GM23248 (cell line): ENCODE data around the gene COL10A1. TPM values are rescaled to one million over a fixed set of nuclear protein-coding genes. Genes with fewer than 3 reads are reported as not detected.

Experiments
- DNase-seq: peaks from one replicate; pipeline ENCODE4 v3.0.0-alpha.2; 2015
- H2AFZ ChIP-seq: fragments of 200-600 bp; sonication (generic); 2 replicates; pipeline ENCODE4 v1.6.1; 2016; ENCODE audit warnings: antibody characterized with exemption
- H3F3A ChIP-seq: fragments of 200-600 bp; sonication (generic); 2 replicates; pipeline ENCODE4 v1.6.1; 2016; ENCODE audit warnings: mild to moderate bottlenecking, antibody characterized with exemption, mixed run types; ENCODE audit not compliant: insufficient read depth
- H3K27ac ChIP-seq: fragments of 200-600 bp; sonication (generic); 2 replicates; pipeline ENCODE4 v1.5.1; 2016; ENCODE audit warnings: mild to moderate bottlenecking
- H3K27me3 ChIP-seq: fragments of 200-600 bp; sonication (generic); replicated peaks from 2 replicates; pipeline ENCODE4 v1.6.1; 2016; ENCODE audit warnings: mild to moderate bottlenecking; ENCODE audit not compliant: insufficient read depth
- H3K36me3 ChIP-seq: fragments of 200-600 bp; sonication (generic); 2 replicates; pipeline ENCODE4 v1.6.1; 2016; ENCODE audit warnings: low read depth, mild to moderate bottlenecking
- H3K4me1 ChIP-seq: fragments of 200-600 bp; sonication (generic); 2 replicates; pipeline ENCODE4 v1.6.1; 2016; ENCODE audit warnings: mild to moderate bottlenecking; ENCODE audit not compliant: insufficient read depth
- H3K4me2 ChIP-seq: fragments of 200-600 bp; sonication (generic); one replicate; pipeline ENCODE4 v1.6.1; 2016; ENCODE audit warnings: mild to moderate bottlenecking; ENCODE audit not compliant: unreplicated experiment
- H3K4me3 ChIP-seq: fragments of 200-600 bp; sonication (generic); 2 replicates; pipeline ENCODE4 v1.5.1; 2016; ENCODE audit warnings: mild to moderate bottlenecking
- H3K79me2 ChIP-seq: fragments of 200-600 bp; sonication (generic); 2 replicates; pipeline ENCODE4 v1.6.1; 2016; ENCODE audit warnings: mild to moderate bottlenecking; ENCODE audit not compliant: insufficient read depth
- H3K9ac ChIP-seq: fragments of 200-600 bp; sonication (generic); 2 replicates; pipeline ENCODE4 v1.6.1; 2016; ENCODE audit warnings: mild to moderate bottlenecking
- H3K9me2 ChIP-seq: fragments of 200-600 bp; sonication (generic); 2 replicates; pipeline ENCODE4 v1.6.1; 2016; ENCODE audit warnings: mixed run types, mild to moderate bottlenecking, moderate library complexity; ENCODE audit not compliant: insufficient read depth
- H3K9me3 ChIP-seq: fragments of 200-600 bp; sonication (generic); one replicate; pipeline ENCODE4 v1.6.1; 2017; ENCODE audit warnings: low read depth
- H4K20me1 ChIP-seq: fragments of 200-600 bp; sonication (generic); 2 replicates; pipeline ENCODE4 v1.6.0; 2016; ENCODE audit not compliant: insufficient read depth
- EZH2 ChIP-seq: fragments of 200-600 bp; sonication (generic); IDR thresholded peaks from 2 replicates; pipeline ENCODE4 v1.6.1; 2018; ENCODE audit warnings: antibody characterized with exemption, mild to moderate bottlenecking; ENCODE audit not compliant: insufficient read depth, poor library complexity, severe bottlenecking
- EZH2phosphoT487 ChIP-seq: fragments of 200-600 bp; sonication (generic); IDR thresholded peaks from 2 replicates; pipeline ENCODE4 v1.6.1; 2018; ENCODE audit warnings: antibody characterized with exemption, moderate library complexity, mild to moderate bottlenecking, low read depth; ENCODE audit not compliant: insufficient read depth
- WGBS, 2 experiments: methylation state at CpG; one replicate each; pipeline ENCODE4 v1.1.6; 2015 to 2017; ENCODE audit warnings: low lambda C conversion rate in 2 of 2, low coverage in 1 of 2; ENCODE audit errors: missing lambda C conversion rate in 2 of 2; 5-methylcytosine and 5-hydroxymethylcytosine counted together
- in situ Hi-C: fragments of 300-500 bp; cut with MboI; formaldehyde crosslinking; loops from 2 replicates; pipeline ENCODE4 v1.15.0; 2020
- polyA plus RNA-seq: library from polyadenylated mRNA; unstranded; fragments of >200 nt; fragmentation: Nextera tagmentation; extraction: Ambion mirVana; gene quantifications from 2 replicates; pipeline ENCODE4 v1.2.1, GENCODE V29; 2016
- total RNA-seq: library from RNA; depleted of rRNA; stranded (reverse); fragments of >200 nt; shearing (Covaris generic); gene quantifications from 2 replicates; pipeline ENCODE4 v1.2.3, GENCODE V29; 2014

COL10A1 gene
- total and polyA plus RNA-seq, 2 experiments from 2014 or later, result 0.95 to 1.7 TPM

DNA sequence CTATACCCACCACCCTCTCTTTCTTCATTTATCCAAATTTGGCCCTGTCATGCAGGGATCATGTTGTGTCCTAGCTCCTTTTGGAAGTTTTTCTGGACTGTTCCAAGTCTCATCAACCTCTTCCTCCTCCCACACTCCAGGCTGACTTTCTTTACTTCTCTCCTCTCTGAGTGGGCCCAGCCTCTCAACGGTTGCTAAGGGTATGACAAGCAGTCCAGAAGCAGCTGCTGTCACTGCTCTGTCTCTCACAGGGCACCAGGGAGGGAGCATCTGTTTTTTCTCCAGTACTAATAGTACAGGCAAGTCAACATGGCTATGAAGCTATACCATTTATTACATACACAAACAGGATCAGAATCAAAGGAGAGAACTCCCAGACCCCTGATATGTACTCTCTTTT lies 17.1 kb downstream of the COL10A1 start:
- Histone ChIP-seq H3K9me3 (no peaks in the 10 kb centered on the region), H3K4me3 (no peak overlapping the region), H2AFZ (no peak overlapping the region), H3K9ac (no peak overlapping the region), H4K20me1 (no peaks in the 10 kb centered on the region), H3K79me2 (no peaks in the 10 kb centered on the region), H3K9me2 (no peaks in the 10 kb centered on the region), H3K27me3 (no peaks in the 10 kb centered on the region), H3K36me3 (no peaks in the 10 kb centered on the region), H3K27ac (no peak overlapping the region), H3F3A (no peaks in the 10 kb centered on the region), H3K4me2 (no peak overlapping the region), H3K4me1 (peaks cover 8% of the 10 kb centered on the region; the same call in 1 of the 2 replicates)
- DNase-seq, result no peak
- in situ Hi-C loops, result no loop called here
- WGBS, 2 experiments, result 9 to 14% methylated on average over 1 of the region's 1 CpG
- TF ChIP-seq EZH2 (no peak), EZH2phosphoT487 (no peak)

GRCh38 chr6:116106146-116106545 lies 19.8 kb downstream of the COL10A1 start:
- in situ Hi-C loops, result no loop called here
- DNase-seq, result no peak

DNA sequence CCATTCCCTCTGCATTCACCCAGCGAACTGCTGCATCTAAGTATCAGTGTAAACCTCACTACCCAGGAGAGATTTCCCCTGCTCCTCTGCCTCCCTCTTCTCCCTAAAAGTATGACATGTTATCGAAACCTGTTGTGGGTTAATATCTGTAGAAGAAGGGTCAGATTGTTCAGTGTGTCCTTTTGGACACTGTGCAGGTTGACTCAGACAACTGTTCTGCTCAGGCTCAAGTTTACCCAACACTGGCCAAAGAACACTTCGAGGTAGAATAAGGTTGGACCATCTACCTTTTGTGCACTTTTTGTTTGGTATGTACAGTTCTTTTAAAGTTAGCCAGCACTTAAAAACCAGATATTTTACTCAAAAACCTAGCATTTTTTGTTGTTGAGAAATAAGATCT lies 20.7 kb downstream of the COL10A1 start:
- 86 to 89% methylated on average over 3 of the region's 3 CpGs for WGBS, 2 experiments
- Histone ChIP-seq H3K79me2 (no peaks in the 10 kb centered on the region), H2AFZ (no peak overlapping the region), H3K9me2 (no peaks in the 10 kb centered on the region), H3K4me2 (no peak overlapping the region), H3K27ac (no peak overlapping the region), H3K4me3 (no peak overlapping the region), H3F3A (0 out of 2 replicates have a peak, but pooled peaks cover 7% of the 10 kb centered on the region), H3K9me3 (no peaks in the 10 kb centered on the region), H3K36me3 (no peaks in the 10 kb centered on the region), H4K20me1 (no peaks in the 10 kb centered on the region), H3K9ac (no peak overlapping the region), H3K4me1 (peaks cover 13% of the 10 kb centered on the region; the same call in 1 of the 2 replicates), H3K27me3 (no peaks in the 10 kb centered on the region)
- in situ Hi-C loops, result no loop called here
- TF ChIP-seq EZH2phosphoT487, result no peak
- TF ChIP-seq EZH2, result no peak
- DNase-seq, result no peak

More at GRCh38 chr6:116106146-116106545, 19.8 kb downstream of the COL10A1 start:
- H3K27ac ChIP-seq, result no peak overlapping the region
- H3K9me2 ChIP-seq, result no peaks in the 10 kb centered on the region
- TF ChIP-seq EZH2 (no peak), EZH2phosphoT487 (no peak)
- peaks cover 13% of the 10 kb centered on the region; the same call in 1 of the 2 replicates for H3K4me1 ChIP-seq
- H4K20me1 ChIP-seq, result no peaks in the 10 kb centered on the region
- H3K4me2 ChIP-seq, result no peak overlapping the region
- H3K79me2 ChIP-seq, result no peaks in the 10 kb centered on the region
- no peaks in the 10 kb centered on the region for H3K36me3 ChIP-seq
- 42 to 65% methylated on average over 1 of the region's 1 CpG for WGBS, 2 experiments
- H3K4me3 ChIP-seq, result no peak overlapping the region
- H2AFZ ChIP-seq, result no peak overlapping the region
- H3K9me3 ChIP-seq, result no peaks in the 10 kb centered on the region
- H3K27me3 ChIP-seq, result no peaks in the 10 kb centered on the region
- no peak overlapping the region for H3K9ac ChIP-seq
- H3F3A ChIP-seq, result 0 out of 2 replicates have a peak, but pooled peaks cover 7% of the 10 kb centered on the region

- Histone ChIP-seq H3K9me3 (no peaks in the 10 kb centered on the region), H4K20me1 (no peaks in the 10 kb centered on the region), H3K9me2 (no peaks in the 10 kb centered on the region), H2AFZ (no peak overlapping the region), H3F3A (peaks cover 12% of the 10 kb centered on the region; the same call in 1 of the 2 replicates), H3K4me1 (peaks cover 13% of the 10 kb centered on the region; the same call in 1 of the 2 replicates), H3K4me3 (no peak overlapping the region), H3K79me2 (no peaks in the 10 kb centered on the region), H3K36me3 (no peaks in the 10 kb centered on the region), H3K27me3 (no peaks in the 10 kb centered on the region), H3K4me2 (no peak overlapping the region), H3K9ac (no peak overlapping the region), H3K27ac (no peak overlapping the region)
- in situ Hi-C loops, result no loop called here
- 89 to 100% methylated on average over 1 of the region's 1 CpG for WGBS, 2 experiments
- TF ChIP-seq EZH2phosphoT487 (no peak), EZH2 (no peak)
- DNase-seq, result no peak
Observed at GRCh38 chr6:116104636-116105035, 21.3 kb downstream of the COL10A1 start.

DNA sequence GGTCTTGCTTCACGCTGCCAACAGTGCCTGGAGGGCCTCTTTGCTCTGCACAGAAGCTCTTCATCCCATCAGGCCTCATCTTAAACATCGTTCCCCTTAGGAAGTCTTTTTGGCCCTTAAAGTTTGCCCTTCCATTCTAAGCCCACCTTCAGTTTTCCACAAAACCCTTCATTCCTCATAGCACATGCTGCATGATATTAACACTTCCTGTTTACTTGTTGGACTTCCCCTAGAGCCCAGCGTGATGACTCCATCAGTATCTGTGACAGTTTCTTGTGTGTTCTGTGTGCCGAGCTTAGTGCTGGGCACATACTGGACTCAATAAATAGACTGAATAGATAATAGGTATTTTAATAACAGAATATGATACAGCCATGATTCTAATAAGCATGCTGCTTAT lies 23.1 kb downstream of the COL10A1 start:
- no peaks in the 10 kb centered on the region for H3K27me3 ChIP-seq
- H4K20me1 ChIP-seq, result no peaks in the 10 kb centered on the region
- H3K79me2 ChIP-seq, result no peaks in the 10 kb centered on the region
- in situ Hi-C loops, result no loop called here
- no peak for DNase-seq
- peaks cover 14% of the 10 kb centered on the region; the same call in 1 of the 2 replicates for H3F3A ChIP-seq
- H3K9me2 ChIP-seq, result no peaks in the 10 kb centered on the region
- WGBS, 2 experiments, result 93 to 98% methylated on average over 4 of the region's 4 CpGs
- no peak for TF ChIP-seq EZH2
- no peak for TF ChIP-seq EZH2phosphoT487
- H3K4me1 ChIP-seq, result peaks cover 13% of the 10 kb centered on the region; the same call in 1 of the 2 replicates
- no peak overlapping the region for H3K4me2 ChIP-seq
- no peaks in the 10 kb centered on the region for H3K9me3 ChIP-seq
- H3K36me3 ChIP-seq, result no peaks in the 10 kb centered on the region
- no peak overlapping the region for H3K9ac ChIP-seq
- H3K27ac ChIP-seq, result no peak overlapping the region
- no peak overlapping the region for H3K4me3 ChIP-seq
- no peak overlapping the region for H2AFZ ChIP-seq
